HG03439 (cell line): ENCODE data around the gene THBS3.
"Not testable (repeated sequence)": the region's sequence is repeated elsewhere in the genome, so short reads cannot be mapped to it uniquely, and the experiment has no call there.

Experiments used
- ATAC-seq: cut with Tn5 transposase; IDR thresholded peaks from one replicate; pipeline ENCODE4 v1.9.1; 2021; ENCODE audit warnings: mild to moderate bottlenecking, moderate library complexity; ENCODE audit not compliant: unreplicated experiment

The THBS3 gene

GRCh38 chr1:155235375-155235774 is 27.7 kb upstream of the THBS3 start:
- ATAC-seq = not testable (repeated sequence)

DNA sequence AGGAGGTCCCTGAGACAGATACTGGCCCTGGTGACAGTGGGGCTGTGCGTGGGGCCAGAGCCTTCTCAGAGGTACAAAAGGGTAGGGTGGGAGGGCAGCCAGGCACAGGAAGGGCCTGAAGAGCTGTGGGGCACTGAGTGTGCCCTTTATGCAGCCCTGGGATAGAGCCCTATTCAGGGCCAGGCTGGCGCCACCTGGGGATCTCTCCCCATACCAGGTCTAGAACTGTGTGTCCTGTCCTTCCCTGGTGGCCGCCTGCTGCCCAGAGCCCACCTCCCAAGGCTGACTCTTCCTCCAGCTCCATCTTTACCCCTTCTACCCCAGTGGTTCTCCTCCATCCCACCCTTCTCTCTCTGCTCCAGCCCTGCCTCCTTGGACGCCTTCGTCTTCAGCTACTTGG is 25.8 kb upstream of the THBS3 start:
- not testable (repeated sequence) for ATAC-seq

- ATAC-seq = not testable (repeated sequence)
Measured at GRCh38 chr1:155232001-155232978, 24.6 kb upstream of the THBS3 start.

GRCh38 chr1:155231302-155231701 is 23.6 kb upstream of the THBS3 start:
- ATAC-seq = not testable (repeated sequence)

- no peak for ATAC-seq
Measured at GRCh38 chr1:155228096-155228427, 20.4 kb upstream of the THBS3 start.

- ATAC-seq = peak; percentile 90
Measured at GRCh38 chr1:155227261-155228095, 19.8 kb upstream of the THBS3 start.

DNA sequence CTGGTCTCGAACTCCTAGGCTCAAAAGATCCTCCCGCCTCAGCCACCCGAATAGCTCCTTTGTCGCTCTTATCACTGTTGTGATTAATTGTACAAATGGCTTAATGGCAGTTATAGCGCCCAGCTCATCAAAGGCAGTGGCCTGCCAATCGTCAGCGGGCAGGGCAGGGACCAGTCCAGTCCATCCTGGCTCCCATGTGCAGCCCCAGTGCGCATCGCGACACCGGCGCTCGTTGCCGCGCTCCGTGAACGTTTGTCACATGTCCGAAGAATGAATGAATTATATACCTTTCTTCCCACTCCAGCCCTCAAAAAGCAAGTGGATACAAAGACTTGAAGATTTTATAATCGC is 19.2 kb upstream of the THBS3 start:
- ATAC-seq = no peak

DNA sequence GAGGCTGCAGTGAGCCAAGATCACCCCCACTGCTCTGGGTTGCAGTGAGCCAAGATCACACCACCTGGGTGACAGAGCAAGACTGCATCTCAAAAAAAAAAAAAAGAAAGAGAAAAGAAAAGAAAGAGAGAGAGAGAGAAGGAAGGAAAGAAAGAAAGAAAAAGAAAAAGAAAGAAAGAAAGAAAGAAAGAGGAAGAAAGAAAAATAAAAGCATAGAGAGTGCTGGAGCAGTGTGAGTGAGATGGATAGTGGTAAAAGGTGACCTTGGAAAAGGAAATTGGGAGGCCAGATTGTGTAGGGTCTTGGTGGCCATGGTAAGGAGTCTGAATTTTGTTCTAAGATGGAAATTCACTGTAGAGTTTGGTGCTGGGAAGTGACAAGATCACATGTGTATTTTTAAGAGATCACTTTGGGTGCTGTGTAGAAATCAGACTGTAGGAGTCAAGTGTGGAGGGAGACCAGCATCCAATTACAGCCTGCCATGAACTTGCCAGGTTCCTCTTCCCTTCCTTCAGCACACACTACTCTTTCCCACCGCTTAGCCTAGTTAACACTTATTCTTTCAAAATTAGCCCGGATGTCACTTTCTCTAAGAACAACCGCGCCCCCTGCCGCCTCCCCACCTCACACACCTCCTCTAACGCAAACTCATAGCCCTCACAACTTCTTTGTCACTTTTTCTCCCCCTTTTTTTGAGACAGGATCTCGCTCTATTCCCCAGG is 18.7 kb upstream of the THBS3 start:
- ATAC-seq = no peak

- not testable (repeated sequence) for ATAC-seq
Measured at GRCh38 chr1:155225404-155225759, 17.7 kb upstream of the THBS3 start.

GRCh38 chr1:155223047-155223446 is 15.3 kb upstream of the THBS3 start:
- ATAC-seq = no peak

DNA sequence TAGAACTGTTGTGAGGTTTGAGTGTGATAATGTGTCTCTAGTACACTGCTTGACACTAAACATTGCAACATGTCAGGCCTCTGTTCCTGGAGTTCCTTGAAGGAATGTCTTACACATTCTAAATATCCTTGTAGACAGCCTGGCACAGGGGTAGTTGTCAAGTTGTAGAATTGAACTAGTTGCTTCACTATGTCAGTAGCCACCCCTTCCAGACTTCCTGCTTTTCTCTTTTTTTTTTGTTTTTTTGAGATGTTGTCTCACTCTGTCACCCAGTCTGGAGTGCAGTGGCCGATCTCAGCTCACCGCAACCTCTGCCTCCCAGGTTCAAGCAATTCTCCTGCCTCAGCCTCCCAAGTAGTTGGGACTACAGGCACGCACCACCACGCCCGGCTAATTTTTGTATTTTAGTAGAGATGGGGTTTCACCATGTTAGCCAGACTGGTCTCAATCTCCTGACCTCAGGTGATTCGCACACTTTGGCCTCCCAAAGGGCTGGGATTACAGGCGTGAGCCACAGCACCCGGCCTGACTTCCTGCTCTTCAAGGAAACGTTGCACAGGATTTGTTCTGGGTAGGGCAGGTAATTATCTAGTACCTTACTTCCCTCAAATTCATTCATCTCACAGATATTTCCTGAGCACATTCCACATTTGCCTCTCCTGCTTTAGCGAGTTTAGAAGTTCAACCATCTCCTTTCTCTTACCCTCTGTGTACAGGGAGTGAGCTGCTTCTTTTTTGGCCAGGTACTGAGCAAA is 12.7 kb upstream of the THBS3 start:
- not testable (repeated sequence) for ATAC-seq

GRCh38 chr1:155219592-155220031 is 11.9 kb upstream of the THBS3 start:
- ATAC-seq = no peak

GRCh38 chr1:155218854-155219591 is 11.3 kb upstream of the THBS3 start:
- no peak for ATAC-seq

GRCh38 chr1:155214702-155215101 is 7.0 kb upstream of the THBS3 start:
- not testable (repeated sequence) for ATAC-seq

DNA sequence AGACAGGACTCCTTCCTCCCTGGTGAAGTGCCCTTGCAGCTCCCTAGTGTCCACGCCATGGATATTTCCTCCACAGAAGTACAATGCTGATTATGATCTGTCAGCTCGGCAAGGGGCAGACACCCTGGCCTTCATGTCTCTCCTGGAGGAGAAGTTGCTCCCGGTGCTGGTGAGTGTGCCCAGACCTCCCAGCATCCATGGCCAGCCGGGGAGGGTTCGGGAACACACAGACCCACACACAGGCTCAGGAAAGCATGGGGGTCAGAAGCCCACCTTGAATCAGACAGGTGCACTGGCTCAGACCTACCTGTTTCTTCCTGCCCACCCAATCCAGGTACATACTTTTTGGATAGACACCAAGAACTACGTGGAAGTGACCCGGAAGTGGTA is 4.3 kb upstream of the THBS3 start:
- ATAC-seq = not testable (repeated sequence)

- not testable (repeated sequence) for ATAC-seq
Measured at GRCh38 chr1:155211381-155212050, 3.8 kb upstream of the THBS3 start.

- no peak for ATAC-seq
Measured at GRCh38 chr1:155210314-155211104, 2.8 kb upstream of the THBS3 start.

DNA sequence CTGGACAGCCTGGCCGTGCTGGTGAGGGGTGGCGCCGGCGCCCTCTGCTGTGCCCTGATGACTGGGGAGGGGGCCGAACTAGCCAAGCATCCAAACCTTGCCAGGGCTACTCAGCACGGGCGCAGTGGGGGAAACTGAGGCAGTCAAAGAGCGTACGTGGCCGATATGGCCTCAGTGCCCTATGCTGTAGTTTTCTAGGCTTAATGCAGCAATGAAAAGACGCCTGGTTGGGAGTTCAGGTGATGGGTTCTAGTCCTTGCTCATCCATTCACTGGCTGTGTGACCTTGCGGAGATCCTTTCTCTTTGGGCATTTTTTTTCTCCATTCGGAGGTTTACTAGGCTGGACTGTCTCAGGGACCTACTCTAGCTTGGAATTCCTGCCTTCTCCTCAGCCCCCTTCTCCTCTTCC is 1.6 kb upstream of the THBS3 start:
- ATAC-seq = no peak
